GM12878 (cell line): ENCODE data around the gene AGPAT2. TPM values are rescaled to one million over a fixed set of nuclear protein-coding genes. Genes with fewer than 3 reads are reported as not detected.

Source experiments
- ATAC-seq: fragments of 200-7000 bp; cut with Tn5 transposase; 3 replicates; pipeline ENCODE4 v1.9.1; 2020; ENCODE audit warnings: mild to moderate bottlenecking, moderate library complexity
- BruUV-seq: library from RNA; stranded (reverse); fragments of 400-500 nt; replicated peaks from 2 replicates; lab custom pipeline; 2021; lab: Mats Ljungman, UMichigan
- CTCF ChIA-PET: fragments of 300-600 bp; sonication (Branson Sonifier 250); formaldehyde crosslinking; extraction: SDS; loops from one replicate; lab custom pipeline; 2021; ENCODE audit warnings: inconsistent platforms; lab: Yijun Ruan, JAX
- POLR2A ChIA-PET: fragments of 350-600 bp; formaldehyde crosslinking; extraction: SDS; loops from one replicate; lab custom pipeline; 2021; ENCODE audit warnings: inconsistent platforms; lab: Charles Lee
- RAD21 ChIA-PET: fragments of 300-600 bp; sonication (Branson Sonifier 250); formaldehyde crosslinking; loops from one replicate; lab custom pipeline; 2023; ENCODE audit warnings: antibody characterized with exemption; ENCODE audit not compliant: unreplicated experiment; lab: Charles Lee
- SMC1A ChIA-PET: fragments of 300-600 bp; sonication (Branson Sonifier 250); formaldehyde crosslinking; loops from one replicate; lab custom pipeline; 2023; ENCODE audit not compliant: unreplicated experiment, uncharacterized antibody; lab: Charles Lee
- DNase-seq: peaks from one replicate; pipeline ENCODE4 v3.0.0-alpha.2; 2011; ENCODE audit warnings: low read depth, low spot score
- FAIRE-seq: peaks from 3 replicates; lab custom pipeline; 2011; peaks lifted over from hg19 to GRCh38; lab: Jason Lieb, UNC
- H2AFZ ChIP-seq: 2 replicates; pipeline ENCODE4 v1.6.0; 2011; ENCODE audit warnings: low read depth, low read length, control low read depth; ENCODE audit not compliant: control insufficient read depth
- H3K27ac ChIP-seq: 2 replicates; pipeline ENCODE4 v1.5.1; 2011; ENCODE audit warnings: control low read depth; ENCODE audit not compliant: control insufficient read depth, insufficient read depth
- H3K27me3 ChIP-seq, 2 experiments: replicated peaks in 1 of 2; 2 replicates each; pipeline versions ENCODE4 v1.6.0 to v1.6.1; 2011; ENCODE audit warnings: low read length in 1 of 2; ENCODE audit not compliant: control insufficient read depth in 2 of 2, insufficient read depth in 2 of 2
- H3K36me3 ChIP-seq, 2 experiments: 2 replicates each; pipeline ENCODE4 v1.5.1; 2011; ENCODE audit warnings: low read length in 1 of 2; ENCODE audit not compliant: control insufficient read depth in 2 of 2, insufficient read depth in 2 of 2
- H3K4me1 ChIP-seq: 2 replicates; pipeline ENCODE4 v1.6.1; 2011; ENCODE audit warnings: mild to moderate bottlenecking, low read length, moderate library complexity, mixed read lengths; ENCODE audit not compliant: control insufficient read depth, insufficient read depth
- H3K4me2 ChIP-seq: 2 replicates; pipeline ENCODE4 v1.6.0; 2011; ENCODE audit warnings: control low read depth; ENCODE audit not compliant: control insufficient read depth, insufficient read depth
- H3K4me3 ChIP-seq: fragments of 200-600 bp; sonication (generic); 2 replicates; pipeline ENCODE4 v1.5.1; 2016
- H3K79me2 ChIP-seq: 2 replicates; pipeline ENCODE4 v1.6.0; 2011; ENCODE audit warnings: low read length; ENCODE audit not compliant: control insufficient read depth, insufficient read depth
- H3K9ac ChIP-seq: 2 replicates; pipeline ENCODE4 v1.8.0; 2011; ENCODE audit warnings: low read length, control low read depth, mixed read lengths; ENCODE audit not compliant: control insufficient read depth, insufficient read depth
- H3K9me3 ChIP-seq: replicated peaks from 3 replicates; pipeline ENCODE4 v1.5.1; 2011; ENCODE audit warnings: mild to moderate bottlenecking, low read length; ENCODE audit not compliant: control insufficient read depth, insufficient read depth
- H4K20me1 ChIP-seq: 2 replicates; pipeline ENCODE4 v1.6.0; 2011; ENCODE audit not compliant: control insufficient read depth, insufficient read depth
- CBFB ChIP-seq: IDR thresholded peaks from 2 replicates; pipeline ENCODE4 v1.6.1; 2016; ENCODE audit warnings: antibody characterized with exemption, low read depth
- IRF4 ChIP-seq: IDR thresholded peaks from 2 replicates; pipeline ENCODE4 v1.6.1; 2011; ENCODE audit warnings: low read depth, low read length
- KAT2A ChIP-seq: conservative IDR thresholded peaks from 2 replicates; pipeline ENCODE4 v1.6.1; 2011; ENCODE audit warnings: low read depth, low read length; ENCODE audit not compliant: control insufficient read depth
- NR2F1 ChIP-seq: fragments of 450-650 bp; conservative IDR thresholded peaks from 2 replicates; pipeline ENCODE4 v1.6.1; 2017; ENCODE audit warnings: mild to moderate bottlenecking
- SP1 ChIP-seq: IDR thresholded peaks from one replicate; pipeline ENCODE4 v1.6.1; 2011; ENCODE audit warnings: low read depth, low read length
- SPI1 ChIP-seq: IDR thresholded peaks from 2 replicates; pipeline ENCODE4 v1.6.1; 2011; ENCODE audit warnings: low read depth, mild to moderate bottlenecking, low read length, moderate library complexity, borderline replicate concordance; ENCODE audit not compliant: insufficient read depth
- SUPT20H ChIP-seq: IDR thresholded peaks from 2 replicates; pipeline ENCODE4 v1.6.1; 2011; ENCODE audit warnings: low read depth, mild to moderate bottlenecking, low read length, moderate library complexity, borderline replicate concordance; ENCODE audit not compliant: control insufficient read depth
- ZBED1 ChIP-seq: IDR thresholded peaks from 2 replicates; pipeline ENCODE4 v1.6.1; 2016; ENCODE audit warnings: borderline replicate concordance
- ZNF217 ChIP-seq: fragments of 450-650 bp; IDR thresholded peaks from 2 replicates; pipeline ENCODE4 v1.6.1; 2017; ENCODE audit warnings: antibody characterized with exemption, mild to moderate bottlenecking
- WGBS: methylation state at CpG from one replicate; pipeline ENCODE4 v1.1.6; 2016; ENCODE audit warnings: low lambda C conversion rate; ENCODE audit not compliant: insufficient replicate concordance, insufficient coverage; ENCODE audit errors: missing lambda C conversion rate; 5-methylcytosine and 5-hydroxymethylcytosine counted together
- in situ Hi-C: fragments of 300-500 bp; cut with MboI; formaldehyde crosslinking; loops from 9 replicates; pipeline ENCODE4 v1.14.3; 2018; ENCODE audit warnings: mixed read lengths
- intact Hi-C: fragments of 100-400 bp; cut with micrococcal nuclease; formaldehyde crosslinking; loops from one replicate; pipeline ENCODE4 v1.14.2; 2022; ENCODE audit not compliant: unreplicated experiment
- polyA plus RNA-seq, 11 experiments: library from polyadenylated mRNA; depleted of rRNA in 4 of 11; unstranded in 6 of 11; stranded (reverse) in 5 of 11; fragments of >200 nt; fragmentation: Nextera tagmentation in 4 of 11; fragmentation: Illumina TruSeq in 1 of 11; extraction: Ambion mirVana in 4 of 11; extraction: Trizol in 1 of 11; gene quantifications; 1 replicate in 1 of 11; 2 replicates in 10 of 11; pipeline versions ENCODE4 v1.2.1 to v1.2.3, GENCODE V29; 2011 to 2016; ENCODE audit warnings: inconsistent platforms in 2 of 11, missing spikeins in 2 of 11, low read depth in 1 of 11
- total RNA-seq, 4 experiments: library from RNA; depleted of rRNA in 3 of 4; stranded (reverse); fragments of >200 nt in 3 of 4; fragmentation: Illumina TruSeq in 1 of 4; extraction: Trizol in 1 of 4; gene quantifications; 2 replicates each; pipeline versions ENCODE4 v1.2.1 to v1.2.3, GENCODE V29; 2013 to 2021
- TF ChIP-seq, protein P1 (sequence below): fragments of 450-650 bp; formaldehyde crosslinking; IDR thresholded peaks from 2 replicates; pipeline ENCODE4 v1.4.0; 2022; ENCODE audit warnings: mild to moderate bottlenecking, moderate library complexity
- TF ChIP-seq, protein P2 (sequence below): fragments of 150-350 bp; IDR thresholded peaks from 2 replicates; pipeline ENCODE4 v1.6.1; 2014; ENCODE audit warnings: mild to moderate bottlenecking, low read depth, low read length
- TF ChIP-seq, protein P3 (sequence below): fragments of 450-650 bp; IDR thresholded peaks from 2 replicates; pipeline ENCODE4 v1.6.1; 2018; ENCODE audit warnings: mild to moderate bottlenecking, low read depth, moderate library complexity; ENCODE audit not compliant: partially characterized antibody

AGPAT2 gene
- total and polyA plus RNA-seq, 10 of the 15 experiments (the other 5 are each of a cell fraction or from before 2014, with no cell fraction given) = 0.10 to 28.5 (median 18.2) TPM

DNA sequence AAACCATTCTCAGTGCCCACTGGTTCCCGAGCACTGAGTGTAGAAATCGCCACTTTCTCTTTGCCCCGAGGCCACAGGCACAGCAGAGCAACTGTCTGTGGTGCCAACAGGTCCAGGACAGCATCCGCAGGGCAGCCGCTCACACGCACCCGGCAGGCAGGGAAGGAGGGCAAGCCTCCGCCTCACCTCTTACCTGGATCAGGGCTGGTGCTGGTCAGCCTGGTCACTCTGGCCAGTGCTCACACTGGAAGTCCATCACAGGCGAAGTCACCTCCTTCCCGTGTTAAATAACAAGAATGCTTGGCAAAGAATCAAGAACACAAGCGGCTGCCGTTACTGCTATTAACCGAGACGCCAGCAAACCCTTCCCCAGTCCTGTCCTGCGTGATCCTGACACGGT, 38.9 kb upstream of the AGPAT2 start:
- H3K4me3 ChIP-seq = peak overlapping the region; percentile 69
- H3K9me3 ChIP-seq = no peaks in the 10 kb centered on the region
- no peaks in the 10 kb centered on the region for H3K27me3 ChIP-seq
- DNase-seq (no peak), ATAC-seq (no peak), FAIRE-seq (no peak)
- H3K4me2 ChIP-seq = peak overlapping the region; percentile 93
- no TSS peak for BruUV-seq
- H2AFZ ChIP-seq = no peak overlapping the region
- H3K9ac ChIP-seq = peak overlapping the region; percentile 79
- RAD21 ChIA-PET = interaction anchor here (1.5 to 1.7 kb wide), 2 partner anchors 15 to 25 kb away, joined by 5 to 6 read pairs; no protein-coding TSS in a partner anchor
- TF ChIP-seq, protein P1, sequence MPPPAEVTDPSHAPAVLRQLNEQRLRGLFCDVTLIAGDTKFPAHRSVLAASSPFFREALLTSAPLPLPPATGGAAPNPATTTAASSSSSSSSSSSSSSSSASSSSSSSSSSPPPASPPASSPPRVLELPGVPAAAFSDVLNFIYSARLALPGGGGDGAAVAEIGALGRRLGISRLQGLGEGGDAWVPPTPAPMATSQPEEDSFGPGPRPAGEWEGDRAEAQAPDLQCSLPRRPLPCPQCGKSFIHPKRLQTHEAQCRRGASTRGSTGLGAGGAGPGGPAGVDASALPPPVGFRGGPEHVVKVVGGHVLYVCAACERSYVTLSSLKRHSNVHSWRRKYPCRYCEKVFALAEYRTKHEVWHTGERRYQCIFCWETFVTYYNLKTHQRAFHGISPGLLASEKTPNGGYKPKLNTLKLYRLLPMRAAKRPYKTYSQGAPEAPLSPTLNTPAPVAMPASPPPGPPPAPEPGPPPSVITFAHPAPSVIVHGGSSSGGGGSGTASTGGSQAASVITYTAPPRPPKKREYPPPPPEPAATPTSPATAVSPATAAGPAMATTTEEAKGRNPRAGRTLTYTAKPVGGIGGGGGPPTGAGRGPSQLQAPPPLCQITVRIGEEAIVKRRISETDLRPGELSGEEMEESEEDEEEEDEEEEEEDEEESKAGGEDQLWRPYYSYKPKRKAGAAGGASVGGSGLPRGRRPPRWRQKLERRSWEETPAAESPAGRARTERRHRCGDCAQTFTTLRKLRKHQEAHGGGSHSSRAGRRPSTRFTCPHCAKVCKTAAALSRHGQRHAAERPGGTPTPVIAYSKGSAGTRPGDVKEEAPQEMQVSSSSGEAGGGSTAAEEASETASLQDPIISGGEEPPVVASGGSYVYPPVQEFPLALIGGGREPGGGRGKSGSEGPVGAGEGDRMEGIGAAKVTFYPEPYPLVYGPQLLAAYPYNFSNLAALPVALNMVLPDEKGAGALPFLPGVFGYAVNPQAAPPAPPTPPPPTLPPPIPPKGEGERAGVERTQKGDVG (CRISPR knock-in tag) = no peak
- no peak for TF ChIP-seq SP1
- TF ChIP-seq SPI1 = no peak
- no peak for TF ChIP-seq NR2F1
- TF ChIP-seq KAT2A = no peak
- TF ChIP-seq ZBED1 = no peak
- TF ChIP-seq, protein P2, sequence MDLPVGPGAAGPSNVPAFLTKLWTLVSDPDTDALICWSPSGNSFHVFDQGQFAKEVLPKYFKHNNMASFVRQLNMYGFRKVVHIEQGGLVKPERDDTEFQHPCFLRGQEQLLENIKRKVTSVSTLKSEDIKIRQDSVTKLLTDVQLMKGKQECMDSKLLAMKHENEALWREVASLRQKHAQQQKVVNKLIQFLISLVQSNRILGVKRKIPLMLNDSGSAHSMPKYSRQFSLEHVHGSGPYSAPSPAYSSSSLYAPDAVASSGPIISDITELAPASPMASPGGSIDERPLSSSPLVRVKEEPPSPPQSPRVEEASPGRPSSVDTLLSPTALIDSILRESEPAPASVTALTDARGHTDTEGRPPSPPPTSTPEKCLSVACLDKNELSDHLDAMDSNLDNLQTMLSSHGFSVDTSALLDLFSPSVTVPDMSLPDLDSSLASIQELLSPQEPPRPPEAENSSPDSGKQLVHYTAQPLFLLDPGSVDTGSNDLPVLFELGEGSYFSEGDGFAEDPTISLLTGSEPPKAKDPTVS = no peak
- TF ChIP-seq SUPT20H = no peak
- no peak for TF ChIP-seq IRF4
- no peak for TF ChIP-seq ZNF217
- TF ChIP-seq, protein P3, sequence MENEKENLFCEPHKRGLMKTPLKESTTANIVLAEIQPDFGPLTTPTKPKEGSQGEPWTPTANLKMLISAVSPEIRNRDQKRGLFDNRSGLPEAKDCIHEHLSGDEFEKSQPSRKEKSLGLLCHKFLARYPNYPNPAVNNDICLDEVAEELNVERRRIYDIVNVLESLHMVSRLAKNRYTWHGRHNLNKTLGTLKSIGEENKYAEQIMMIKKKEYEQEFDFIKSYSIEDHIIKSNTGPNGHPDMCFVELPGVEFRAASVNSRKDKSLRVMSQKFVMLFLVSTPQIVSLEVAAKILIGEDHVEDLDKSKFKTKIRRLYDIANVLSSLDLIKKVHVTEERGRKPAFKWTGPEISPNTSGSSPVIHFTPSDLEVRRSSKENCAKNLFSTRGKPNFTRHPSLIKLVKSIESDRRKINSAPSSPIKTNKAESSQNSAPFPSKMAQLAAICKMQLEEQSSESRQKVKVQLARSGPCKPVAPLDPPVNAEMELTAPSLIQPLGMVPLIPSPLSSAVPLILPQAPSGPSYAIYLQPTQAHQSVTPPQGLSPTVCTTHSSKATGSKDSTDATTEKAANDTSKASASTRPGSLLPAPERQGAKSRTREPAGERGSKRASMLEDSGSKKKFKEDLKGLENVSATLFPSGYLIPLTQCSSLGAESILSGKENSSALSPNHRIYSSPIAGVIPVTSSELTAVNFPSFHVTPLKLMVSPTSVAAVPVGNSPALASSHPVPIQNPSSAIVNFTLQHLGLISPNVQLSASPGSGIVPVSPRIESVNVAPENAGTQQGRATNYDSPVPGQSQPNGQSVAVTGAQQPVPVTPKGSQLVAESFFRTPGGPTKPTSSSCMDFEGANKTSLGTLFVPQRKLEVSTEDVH = no peak
- TF ChIP-seq CBFB = no peak
- peaks cover 45% of the 10 kb centered on the region for H3K79me2 ChIP-seq
- peak overlapping the region; percentile 31 for H3K27ac ChIP-seq
- in situ Hi-C loops = no loop called here
- intact Hi-C loops = no loop called here
- H3K36me3 ChIP-seq = peaks cover 18 to 28% of the 10 kb centered on the region in 2 experiments
- H3K4me1 ChIP-seq = peaks cover 13% of the 10 kb centered on the region
- peaks cover 9% of the 10 kb centered on the region for H4K20me1 ChIP-seq
- SMC1A ChIA-PET = no interaction called here
- CTCF ChIA-PET = interaction anchor here (0.6 to 2.4 kb wide), 10 partner anchors 12 to 457 kb away, joined by 3 to 16 read pairs (median 4); partner anchors contain the start of genes AGPAT2, AJM1 and LCN8
- POLR2A ChIA-PET = no interaction called here
- WGBS = 58% methylated on average over 16 of the region's 16 CpGs
